GM12878 (cell line): Measurements from ENCODE around the gene GFRA4. TPM values are rescaled to one million over a fixed set of nuclear protein-coding genes. Genes with fewer than 3 reads are reported as not detected.

Experiments
- ATAC-seq: fragments of 200-7000 bp; cut with Tn5 transposase; 3 replicates; pipeline ENCODE4 v1.9.1; 2020; ENCODE audit warnings: mild to moderate bottlenecking, moderate library complexity
- BruUV-seq: library from RNA; stranded (reverse); fragments of 400-500 nt; replicated peaks from 2 replicates; lab custom pipeline; 2021; lab: Mats Ljungman, UMichigan
- CTCF ChIA-PET: fragments of 300-600 bp; sonication (Branson Sonifier 250); formaldehyde crosslinking; extraction: SDS; loops from one replicate; lab custom pipeline; 2021; ENCODE audit warnings: inconsistent platforms; lab: Yijun Ruan, JAX
- POLR2A ChIA-PET: fragments of 350-600 bp; formaldehyde crosslinking; extraction: SDS; loops from one replicate; lab custom pipeline; 2021; ENCODE audit warnings: inconsistent platforms; lab: Charles Lee
- RAD21 ChIA-PET: fragments of 300-600 bp; sonication (Branson Sonifier 250); formaldehyde crosslinking; loops from one replicate; lab custom pipeline; 2023; ENCODE audit warnings: antibody characterized with exemption; ENCODE audit not compliant: unreplicated experiment; lab: Charles Lee
- SMC1A ChIA-PET: fragments of 300-600 bp; sonication (Branson Sonifier 250); formaldehyde crosslinking; loops from one replicate; lab custom pipeline; 2023; ENCODE audit not compliant: unreplicated experiment, uncharacterized antibody; lab: Charles Lee
- DNase-seq: peaks from one replicate; pipeline ENCODE4 v3.0.0-alpha.2; 2011; ENCODE audit warnings: low read depth, low spot score
- FAIRE-seq: peaks from 3 replicates; lab custom pipeline; 2011; peaks lifted over from hg19 to GRCh38; lab: Jason Lieb, UNC
- H2AFZ ChIP-seq: 2 replicates; pipeline ENCODE4 v1.6.0; 2011; ENCODE audit warnings: low read depth, low read length, control low read depth; ENCODE audit not compliant: control insufficient read depth
- H3K27ac ChIP-seq: 2 replicates; pipeline ENCODE4 v1.5.1; 2011; ENCODE audit warnings: control low read depth; ENCODE audit not compliant: control insufficient read depth, insufficient read depth
- H3K27me3 ChIP-seq, 2 experiments: replicated peaks in 1 of 2; 2 replicates each; pipeline versions ENCODE4 v1.6.0 to v1.6.1; 2011; ENCODE audit warnings: low read length in 1 of 2; ENCODE audit not compliant: control insufficient read depth in 2 of 2, insufficient read depth in 2 of 2
- H3K36me3 ChIP-seq, 2 experiments: 2 replicates each; pipeline ENCODE4 v1.5.1; 2011; ENCODE audit warnings: low read length in 1 of 2; ENCODE audit not compliant: control insufficient read depth in 2 of 2, insufficient read depth in 2 of 2
- H3K4me1 ChIP-seq: 2 replicates; pipeline ENCODE4 v1.6.1; 2011; ENCODE audit warnings: mild to moderate bottlenecking, low read length, moderate library complexity, mixed read lengths; ENCODE audit not compliant: control insufficient read depth, insufficient read depth
- H3K4me2 ChIP-seq: 2 replicates; pipeline ENCODE4 v1.6.0; 2011; ENCODE audit warnings: control low read depth; ENCODE audit not compliant: control insufficient read depth, insufficient read depth
- H3K4me3 ChIP-seq: fragments of 200-600 bp; sonication (generic); 2 replicates; pipeline ENCODE4 v1.5.1; 2016
- H3K79me2 ChIP-seq: 2 replicates; pipeline ENCODE4 v1.6.0; 2011; ENCODE audit warnings: low read length; ENCODE audit not compliant: control insufficient read depth, insufficient read depth
- H3K9ac ChIP-seq: 2 replicates; pipeline ENCODE4 v1.8.0; 2011; ENCODE audit warnings: low read length, control low read depth, mixed read lengths; ENCODE audit not compliant: control insufficient read depth, insufficient read depth
- H3K9me3 ChIP-seq: replicated peaks from 3 replicates; pipeline ENCODE4 v1.5.1; 2011; ENCODE audit warnings: mild to moderate bottlenecking, low read length; ENCODE audit not compliant: control insufficient read depth, insufficient read depth
- H4K20me1 ChIP-seq: 2 replicates; pipeline ENCODE4 v1.6.0; 2011; ENCODE audit not compliant: control insufficient read depth, insufficient read depth
- BCL3 ChIP-seq: IDR thresholded peaks from 2 replicates; pipeline ENCODE4 v1.6.1; 2011; ENCODE audit warnings: borderline replicate concordance, low read depth, mild to moderate bottlenecking, moderate library complexity, low read length; ENCODE audit not compliant: insufficient read depth, poor library complexity, severe bottlenecking
- MTA3 ChIP-seq: IDR thresholded peaks from 2 replicates; pipeline ENCODE4 v1.6.1; 2012; ENCODE audit warnings: low read length, inconsistent platforms, borderline replicate concordance
- MXI1 ChIP-seq: fragments of 150-350 bp; IDR thresholded peaks from 2 replicates; pipeline ENCODE4 v1.6.1; 2011; ENCODE audit warnings: low read depth, mild to moderate bottlenecking, inconsistent platforms, low read length, improper control_type of control experiment
- RFX5 ChIP-seq: IDR thresholded peaks from 2 replicates; pipeline ENCODE4 v1.6.1; 2011; ENCODE audit warnings: low read depth, low read length, improper control_type of control experiment
- RUNX3 ChIP-seq: IDR thresholded peaks from 2 replicates; pipeline ENCODE4 v1.6.1; 2012; ENCODE audit warnings: low read length, inconsistent platforms
- SMAD1 ChIP-seq: fragments of 450-650 bp; IDR thresholded peaks from 2 replicates; pipeline ENCODE4 v1.6.1; 2018; ENCODE audit warnings: mild to moderate bottlenecking, low read depth; ENCODE audit not compliant: partially characterized antibody
- TCF7 ChIP-seq: IDR thresholded peaks from 2 replicates; pipeline ENCODE4 v1.6.1; 2014; ENCODE audit warnings: antibody characterized with exemption, borderline replicate concordance
- YBX1 ChIP-seq: fragments of 450-650 bp; IDR thresholded peaks from 2 replicates; pipeline ENCODE4 v1.6.1; 2016; ENCODE audit warnings: antibody characterized with exemption
- ZBED1 ChIP-seq: IDR thresholded peaks from 2 replicates; pipeline ENCODE4 v1.6.1; 2016; ENCODE audit warnings: borderline replicate concordance
- WGBS: methylation state at CpG from one replicate; pipeline ENCODE4 v1.1.6; 2016; ENCODE audit warnings: low lambda C conversion rate; ENCODE audit not compliant: insufficient replicate concordance, insufficient coverage; ENCODE audit errors: missing lambda C conversion rate; 5-methylcytosine and 5-hydroxymethylcytosine counted together
- in situ Hi-C: fragments of 300-500 bp; cut with MboI; formaldehyde crosslinking; loops from 9 replicates; pipeline ENCODE4 v1.14.3; 2018; ENCODE audit warnings: mixed read lengths
- intact Hi-C: fragments of 100-400 bp; cut with micrococcal nuclease; formaldehyde crosslinking; loops from one replicate; pipeline ENCODE4 v1.14.2; 2022; ENCODE audit not compliant: unreplicated experiment
- polyA plus RNA-seq, 11 experiments: library from polyadenylated mRNA; depleted of rRNA in 4 of 11; unstranded in 6 of 11; stranded (reverse) in 5 of 11; fragments of >200 nt; fragmentation: Nextera tagmentation in 4 of 11; fragmentation: Illumina TruSeq in 1 of 11; extraction: Ambion mirVana in 4 of 11; extraction: Trizol in 1 of 11; gene quantifications; 1 replicate in 1 of 11; 2 replicates in 10 of 11; pipeline versions ENCODE4 v1.2.1 to v1.2.3, GENCODE V29; 2011 to 2016; ENCODE audit warnings: inconsistent platforms in 2 of 11, missing spikeins in 2 of 11, low read depth in 1 of 11
- total RNA-seq, 4 experiments: library from RNA; depleted of rRNA in 3 of 4; stranded (reverse); fragments of >200 nt in 3 of 4; fragmentation: Illumina TruSeq in 1 of 4; extraction: Trizol in 1 of 4; gene quantifications; 2 replicates each; pipeline versions ENCODE4 v1.2.1 to v1.2.3, GENCODE V29; 2013 to 2021
- TF ChIP-seq, protein P1 (sequence below): IDR thresholded peaks from 2 replicates; pipeline ENCODE4 v1.6.1; 2011; ENCODE audit warnings: low read depth, mild to moderate bottlenecking, low read length, moderate library complexity, borderline replicate concordance; ENCODE audit errors: extremely low read depth
- TF ChIP-seq, protein P2 (sequence below): fragments of 450-650 bp; formaldehyde crosslinking; IDR thresholded peaks from 2 replicates; pipeline ENCODE4 v1.4.0; 2020; ENCODE audit warnings: mild to moderate bottlenecking, moderate library complexity
- TF ChIP-seq, protein P3 (sequence below): IDR thresholded peaks from 2 replicates; pipeline ENCODE4 v1.6.1; 2011; ENCODE audit warnings: mild to moderate bottlenecking, low read depth, low read length, moderate library complexity; ENCODE audit not compliant: insufficient replicate concordance

Gene GFRA4
- total and polyA plus RNA-seq, 10 of the 15 experiments (the other 5 are each of a cell fraction or from before 2014, with no cell fraction given) = 0.04 TPM; not detected in 9

GRCh38 chr20:3654326-3655130 lies 8.7 kb downstream of the GFRA4 start:
- Histone ChIP-seq H3K4me1 (peaks cover 15% of the 10 kb centered on the region), H3K4me2 (no peak overlapping the region), H4K20me1 (no peaks in the 10 kb centered on the region; the same call in 1 of the 2 replicates), H3K79me2 (no peaks in the 10 kb centered on the region), H3K36me3 (no peaks in the 10 kb centered on the region), H3K9me3 (no peaks in the 10 kb centered on the region), H2AFZ (no peak overlapping the region), H3K4me3 (no peak overlapping the region), H3K9ac (no peak overlapping the region), H3K27ac (no peak overlapping the region), H3K27me3 (no peaks in the 10 kb centered on the region)
- FAIRE-seq (no peak), ATAC-seq (no peak), DNase-seq (no peak)
- ChIA-PET SMC1A (interaction anchor here (1.1 kb wide), 1 partner anchor 43 kb away, joined by 3 read pairs; no protein-coding TSS in a partner anchor), POLR2A (no interaction called here), CTCF (no interaction called here), RAD21 (interaction anchor here (1.6 kb wide), 1 partner anchor 11 kb away, joined by 3 read pairs; no protein-coding TSS in a partner anchor)
- intact Hi-C loops = no loop called here
- BruUV-seq = no TSS peak
- 54% methylated on average over 17 of the region's 17 CpGs for WGBS
- TF ChIP-seq MXI1 (no peak), BCL3 (no peak), TCF7 (no peak), SMAD1 (no peak), MTA3 (no peak), YBX1 (no peak), RUNX3 (no peak), RFX5 (no peak), ZBED1 (no peak)
- TF ChIP-seq, protein P1, sequence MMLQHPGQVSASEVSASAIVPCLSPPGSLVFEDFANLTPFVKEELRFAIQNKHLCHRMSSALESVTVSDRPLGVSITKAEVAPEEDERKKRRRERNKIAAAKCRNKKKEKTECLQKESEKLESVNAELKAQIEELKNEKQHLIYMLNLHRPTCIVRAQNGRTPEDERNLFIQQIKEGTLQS = no peak
- TF ChIP-seq, protein P2, sequence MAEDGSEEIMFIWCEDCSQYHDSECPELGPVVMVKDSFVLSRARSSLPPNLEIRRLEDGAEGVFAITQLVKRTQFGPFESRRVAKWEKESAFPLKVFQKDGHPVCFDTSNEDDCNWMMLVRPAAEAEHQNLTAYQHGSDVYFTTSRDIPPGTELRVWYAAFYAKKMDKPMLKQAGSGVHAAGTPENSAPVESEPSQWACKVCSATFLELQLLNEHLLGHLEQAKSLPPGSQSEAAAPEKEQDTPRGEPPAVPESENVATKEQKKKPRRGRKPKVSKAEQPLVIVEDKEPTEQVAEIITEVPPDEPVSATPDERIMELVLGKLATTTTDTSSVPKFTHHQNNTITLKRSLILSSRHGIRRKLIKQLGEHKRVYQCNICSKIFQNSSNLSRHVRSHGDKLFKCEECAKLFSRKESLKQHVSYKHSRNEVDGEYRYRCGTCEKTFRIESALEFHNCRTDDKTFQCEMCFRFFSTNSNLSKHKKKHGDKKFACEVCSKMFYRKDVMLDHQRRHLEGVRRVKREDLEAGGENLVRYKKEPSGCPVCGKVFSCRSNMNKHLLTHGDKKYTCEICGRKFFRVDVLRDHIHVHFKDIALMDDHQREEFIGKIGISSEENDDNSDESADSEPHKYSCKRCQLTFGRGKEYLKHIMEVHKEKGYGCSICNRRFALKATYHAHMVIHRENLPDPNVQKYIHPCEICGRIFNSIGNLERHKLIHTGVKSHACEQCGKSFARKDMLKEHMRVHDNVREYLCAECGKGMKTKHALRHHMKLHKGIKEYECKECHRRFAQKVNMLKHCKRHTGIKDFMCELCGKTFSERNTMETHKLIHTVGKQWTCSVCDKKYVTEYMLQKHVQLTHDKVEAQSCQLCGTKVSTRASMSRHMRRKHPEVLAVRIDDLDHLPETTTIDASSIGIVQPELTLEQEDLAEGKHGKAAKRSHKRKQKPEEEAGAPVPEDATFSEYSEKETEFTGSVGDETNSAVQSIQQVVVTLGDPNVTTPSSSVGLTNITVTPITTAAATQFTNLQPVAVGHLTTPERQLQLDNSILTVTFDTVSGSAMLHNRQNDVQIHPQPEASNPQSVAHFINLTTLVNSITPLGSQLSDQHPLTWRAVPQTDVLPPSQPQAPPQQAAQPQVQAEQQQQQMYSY = no peak
- TF ChIP-seq, protein P3, sequence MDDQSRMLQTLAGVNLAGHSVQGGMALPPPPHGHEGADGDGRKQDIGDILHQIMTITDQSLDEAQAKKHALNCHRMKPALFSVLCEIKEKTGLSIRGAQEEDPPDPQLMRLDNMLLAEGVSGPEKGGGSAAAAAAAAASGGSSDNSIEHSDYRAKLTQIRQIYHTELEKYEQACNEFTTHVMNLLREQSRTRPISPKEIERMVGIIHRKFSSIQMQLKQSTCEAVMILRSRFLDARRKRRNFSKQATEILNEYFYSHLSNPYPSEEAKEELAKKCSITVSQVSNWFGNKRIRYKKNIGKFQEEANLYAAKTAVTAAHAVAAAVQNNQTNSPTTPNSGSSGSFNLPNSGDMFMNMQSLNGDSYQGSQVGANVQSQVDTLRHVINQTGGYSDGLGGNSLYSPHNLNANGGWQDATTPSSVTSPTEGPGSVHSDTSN = no peak
- in situ Hi-C loops = no loop called here
